Spleen (tissue), 11 donors: Measurements from ENCODE around the gene CFAP43. TPM values are rescaled to one million over a fixed set of nuclear protein-coding genes. Genes with fewer than 3 reads are reported as not detected.

ENCODE experiments used
- DNase-seq: peaks from one replicate; pipeline ENCODE4 v3.0.0-alpha.2; 2020
- H3K27ac ChIP-seq, 8 donors: fragments of 200-600 bp; sonication (generic) in 7 of 8; 1 replicate in 4 of 8; 2 replicates in 4 of 8; pipeline versions ENCODE4 v1.5.0 to v1.8.0; 2016 to 2021; ENCODE audit warnings: inconsistent platforms in 4 of 8, mild to moderate bottlenecking in 4 of 8, moderate library complexity in 1 of 8
- H3K27me3 ChIP-seq, 7 donors: fragments of 200-600 bp; sonication (generic) in 6 of 7; replicated peaks in 1 of 7; 1 replicate in 4 of 7; 2 replicates in 3 of 7; pipeline versions ENCODE4 v1.5.0 to v1.8.0; 2016 to 2021; ENCODE audit warnings: inconsistent platforms in 3 of 7, mild to moderate bottlenecking in 1 of 7
- H3K36me3 ChIP-seq, 6 donors: fragments of 200-600 bp; sonication (generic) in 5 of 6; 1 replicate in 4 of 6; 2 replicates in 2 of 6; pipeline versions ENCODE4 v1.5.0 to v1.8.0; 2016 to 2021; ENCODE audit warnings: inconsistent platforms in 2 of 6
- H3K4me1 ChIP-seq, 6 donors: fragments of 200-600 bp; sonication (generic) in 5 of 6; 1 replicate in 3 of 6; 2 replicates in 3 of 6; pipeline versions ENCODE4 v1.5.0 to v1.8.0; 2016 to 2021; ENCODE audit warnings: inconsistent platforms in 3 of 6
- H3K4me3 ChIP-seq, 8 donors: fragments of 200-600 bp; sonication (generic) in 7 of 8; 1 replicate in 4 of 8; 2 replicates in 4 of 8; pipeline versions ENCODE4 v1.5.0 to v1.8.0; 2016 to 2021; ENCODE audit warnings: inconsistent platforms in 4 of 8, mild to moderate bottlenecking in 4 of 8, moderate library complexity in 2 of 8
- H3K9me3 ChIP-seq, 8 donors: fragments of 200-600 bp; sonication (generic) in 7 of 8; 1 replicate in 4 of 8; 2 replicates in 4 of 8; pipeline versions ENCODE4 v1.5.0 to v1.8.0; 2016 to 2021; ENCODE audit warnings: inconsistent platforms in 4 of 8
- POLR2A ChIP-seq, 3 donors: fragments of 450-650 bp; IDR thresholded peaks; one replicate each; pipeline ENCODE4 v1.5.1; 2017; ENCODE audit warnings: antibody characterized with exemption in 3 of 3, mild to moderate bottlenecking in 1 of 3
- POLR2AphosphoS5 ChIP-seq, 3 donors: sonication (generic); formaldehyde crosslinking; IDR thresholded peaks; one replicate each; pipeline ENCODE4 v1.5.1; 2017; ENCODE audit warnings: antibody characterized with exemption in 3 of 3
- WGBS, 5 donors: extraction: QIAGEN DNeasy Blood & Tissue Kit in 3 of 5; methylation state at CpG; one replicate each; pipeline versions ENCODE4 v1.1.5 to v1.1.7; 2013 to 2018; 5-methylcytosine and 5-hydroxymethylcytosine counted together
- intact Hi-C: fragments of 100-400 bp; cut with DNase I; formaldehyde crosslinking; loops from one replicate; pipeline ENCODE4 v1.15.0; 2023; ENCODE audit warnings: low total_unique reads
- polyA plus RNA-seq, 3 donors: library from polyadenylated mRNA; stranded (reverse); fragments of 200-250 nt; gene quantifications; one replicate each; pipeline ENCODE4 v1.2.1, GENCODE V29; 2013
- total RNA-seq, 7 donors: library from RNA; depleted of rRNA in 3 of 7; stranded (reverse); fragments of >200 nt in 3 of 7; fragmentation: NEBNext Ultra II Directional in 4 of 7; extraction: Animal tissue kit (Norgen Biotek cat#: 25700) in 4 of 7; gene quantifications; one replicate each; pipeline versions ENCODE4 v1.1.0 to v1.2.1, GENCODE V29; 2016 to 2021
- TF ChIP-seq, protein P1 (sequence below), 11 experiments: fragments of 200-600 bp in 7 of 11; fragments of 450-650 bp in 4 of 11; sonication (generic) in 4 of 11; IDR thresholded peaks in 8 of 11; conservative IDR thresholded peaks in 3 of 11; 1 replicate in 7 of 11; 2 replicates in 4 of 11; pipeline versions ENCODE4 v1.4.0 to v1.8.0; 2016 to 2021; ENCODE audit warnings: antibody characterized with exemption in 11 of 11, inconsistent platforms in 4 of 11, mild to moderate bottlenecking in 1 of 11
- donor health status: healthy with polysubstance abuse.
- donor health status: DM: no; HTN: no; CAD: no; lungs with moderate emphysema.
- donor health status: DM: no; HTN: no; CAD: no.
- donor health status: Bipolar disorder and iron deficiency.
- donor health status: healthy.
- donor health status: DM: no; HTN: no; CAD: no.
- donor health status: DM: yes; HTN: yes; CAD: no.

Gene CFAP43
- total and polyA plus RNA-seq, 10 donors: 0.13 to 1.1 (median 0.25) TPM; not detected in 1

DNA sequence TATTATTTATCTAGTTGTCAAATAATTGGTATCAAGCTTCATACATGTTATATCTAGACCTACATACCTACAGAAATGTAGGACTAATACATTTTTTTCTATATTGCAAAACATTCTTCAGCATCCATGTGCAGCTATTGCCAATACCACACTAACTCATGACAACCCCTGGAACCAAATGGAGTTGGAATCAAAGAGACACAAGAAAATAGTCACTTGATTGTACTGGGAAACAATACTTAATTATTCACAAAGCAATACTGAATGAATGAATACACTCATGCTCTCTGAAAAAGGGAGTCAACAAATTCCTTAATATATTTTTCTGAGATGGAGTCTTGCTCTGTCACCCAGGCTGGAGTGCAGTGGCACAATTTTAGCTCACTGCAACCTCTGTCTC, 10.4 kb upstream of the CFAP43 start:
- H3K4me3 ChIP-seq: no peak overlapping the region
- H3K36me3 ChIP-seq: no peaks in the 10 kb centered on the region
- TF ChIP-seq POLR2AphosphoS5 (IDR thresholded peaks at IDR 0.05) (no peak), POLR2A (IDR thresholded peaks at IDR 0.05) (no peak)
- TF ChIP-seq, protein P1, sequence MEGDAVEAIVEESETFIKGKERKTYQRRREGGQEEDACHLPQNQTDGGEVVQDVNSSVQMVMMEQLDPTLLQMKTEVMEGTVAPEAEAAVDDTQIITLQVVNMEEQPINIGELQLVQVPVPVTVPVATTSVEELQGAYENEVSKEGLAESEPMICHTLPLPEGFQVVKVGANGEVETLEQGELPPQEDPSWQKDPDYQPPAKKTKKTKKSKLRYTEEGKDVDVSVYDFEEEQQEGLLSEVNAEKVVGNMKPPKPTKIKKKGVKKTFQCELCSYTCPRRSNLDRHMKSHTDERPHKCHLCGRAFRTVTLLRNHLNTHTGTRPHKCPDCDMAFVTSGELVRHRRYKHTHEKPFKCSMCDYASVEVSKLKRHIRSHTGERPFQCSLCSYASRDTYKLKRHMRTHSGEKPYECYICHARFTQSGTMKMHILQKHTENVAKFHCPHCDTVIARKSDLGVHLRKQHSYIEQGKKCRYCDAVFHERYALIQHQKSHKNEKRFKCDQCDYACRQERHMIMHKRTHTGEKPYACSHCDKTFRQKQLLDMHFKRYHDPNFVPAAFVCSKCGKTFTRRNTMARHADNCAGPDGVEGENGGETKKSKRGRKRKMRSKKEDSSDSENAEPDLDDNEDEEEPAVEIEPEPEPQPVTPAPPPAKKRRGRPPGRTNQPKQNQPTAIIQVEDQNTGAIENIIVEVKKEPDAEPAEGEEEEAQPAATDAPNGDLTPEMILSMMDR (IDR thresholded peaks at IDR 0.05 in 8 of 11, conservative IDR thresholded peaks at IDR 0.05 in 3 of 11): no peak
- DNase-seq: no peak
- peaks cover 0 to 5% (median 0%) of the 10 kb centered on the region in 8 donors for H3K9me3 ChIP-seq
- H3K27ac ChIP-seq: no peak overlapping the region
- intact Hi-C loops: no loop called here
- peaks cover 0 to 9% (median 0%) of the 10 kb centered on the region in 6 donors for H3K4me1 ChIP-seq
- H3K27me3 ChIP-seq: no peaks in the 10 kb centered on the region

DNA sequence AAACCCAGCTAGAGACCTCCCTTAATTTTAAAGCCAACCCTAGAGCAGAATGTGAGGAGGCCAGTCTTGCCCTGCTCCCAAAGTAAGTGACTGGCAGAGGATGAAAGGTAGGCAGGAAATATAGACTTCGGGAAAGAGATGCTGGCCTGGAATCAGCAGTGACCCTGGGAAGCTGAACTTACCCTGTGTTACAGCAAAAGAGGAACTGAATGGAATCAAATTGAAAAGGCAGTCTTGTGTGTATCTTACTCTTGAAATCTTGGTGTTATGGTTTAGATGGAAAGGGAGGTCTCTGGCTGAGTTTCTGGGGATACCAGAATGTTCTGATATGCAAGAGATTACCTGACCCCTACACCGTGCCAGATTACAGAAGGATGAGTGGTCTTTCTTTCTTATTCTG, 7.9 kb upstream of the CFAP43 start:
- TF ChIP-seq, protein P1 (IDR thresholded peaks at IDR 0.05 in 8 of 11, conservative IDR thresholded peaks at IDR 0.05 in 3 of 11): no peak
- TF ChIP-seq POLR2AphosphoS5 (IDR thresholded peaks at IDR 0.05) (no peak), POLR2A (IDR thresholded peaks at IDR 0.05) (no peak)
- Histone ChIP-seq H3K27ac (no peak overlapping the region), H3K4me3 (no peak overlapping the region), H3K9me3 (peaks cover 0 to 9% (median 5%) of the 10 kb centered on the region in 8 donors), H3K4me1 (no peaks in the 10 kb centered on the region), H3K27me3 (no peaks in the 10 kb centered on the region), H3K36me3 (no peaks in the 10 kb centered on the region)
- DNase-seq: no peak
- 38 to 61% (median 45%) methylated on average over 2 of the region's 2 CpGs for WGBS, 5 donors
- intact Hi-C loops: no loop called here

DNA sequence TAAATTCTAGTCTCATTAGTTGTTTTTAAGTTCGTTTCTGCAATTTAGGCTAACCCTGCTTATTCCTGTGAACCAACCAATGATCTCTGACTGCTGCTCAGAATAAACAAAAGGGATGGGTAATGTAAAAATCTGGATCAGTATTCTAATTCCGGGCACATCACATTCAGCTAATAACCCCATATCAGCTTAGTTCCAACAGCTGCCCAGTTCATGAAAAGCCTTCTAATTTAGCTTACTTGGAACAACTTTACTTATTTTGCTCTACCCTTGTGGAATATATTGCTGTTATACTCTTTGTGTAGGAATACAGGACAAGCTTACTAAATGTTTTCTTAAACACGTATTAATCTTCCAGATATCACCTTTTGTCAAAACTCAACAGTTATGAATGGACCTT, 3.6 kb upstream of the CFAP43 start:
- Histone ChIP-seq H3K4me3 (no peak overlapping the region), H3K4me1 (peaks cover 4 to 21% (median 13%) of the 10 kb centered on the region in 6 donors), H3K36me3 (no peaks in the 10 kb centered on the region), H3K9me3 (peaks cover 0 to 22% (median 14%) of the 10 kb centered on the region in 8 donors), H3K27ac (no peak overlapping the region), H3K27me3 (peaks cover 0 to 22% (median 0%) of the 10 kb centered on the region in 7 donors)
- intact Hi-C loops: no loop called here
- 76 to 91% (median 80%) methylated on average over 3 of the region's 3 CpGs for WGBS, 5 donors
- no peak for DNase-seq
- TF ChIP-seq, protein P1 (IDR thresholded peaks at IDR 0.05 in 8 of 11, conservative IDR thresholded peaks at IDR 0.05 in 3 of 11): no peak
- TF ChIP-seq POLR2AphosphoS5 (IDR thresholded peaks at IDR 0.05): no peak
- no peak for TF ChIP-seq POLR2A (IDR thresholded peaks at IDR 0.05)

DNA sequence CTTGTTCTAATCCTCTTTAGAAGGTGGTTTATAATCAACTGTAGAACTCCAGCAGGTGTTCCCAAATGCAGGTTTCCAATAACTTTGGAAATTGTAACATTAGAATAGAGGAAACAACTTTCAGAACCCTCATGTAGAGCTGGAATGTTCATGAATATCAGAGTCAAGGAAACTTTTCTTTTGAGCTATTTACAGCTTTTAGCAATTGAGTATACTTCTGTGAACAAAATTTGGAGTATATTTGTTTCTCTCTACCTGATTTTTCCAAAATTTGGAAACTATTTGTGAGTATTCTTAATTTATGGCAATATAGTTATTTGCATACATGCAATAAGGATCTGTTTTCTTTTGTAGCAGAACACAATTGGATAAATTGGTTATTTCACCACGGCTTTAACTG, 2.8 kb upstream of the CFAP43 start:
- peaks cover 0 to 22% (median 14%) of the 10 kb centered on the region in 8 donors for H3K9me3 ChIP-seq
- no peak for TF ChIP-seq POLR2A (IDR thresholded peaks at IDR 0.05)
- TF ChIP-seq, protein P1 (IDR thresholded peaks at IDR 0.05 in 8 of 11, conservative IDR thresholded peaks at IDR 0.05 in 3 of 11): no peak
- no peak for TF ChIP-seq POLR2AphosphoS5 (IDR thresholded peaks at IDR 0.05)
- intact Hi-C loops: no loop called here
- no peak for DNase-seq
- H3K4me3 ChIP-seq: no peak overlapping the region
- H3K36me3 ChIP-seq: no peaks in the 10 kb centered on the region
- H3K4me1 ChIP-seq: peaks cover 4 to 21% (median 13%) of the 10 kb centered on the region in 6 donors
- peaks cover 0 to 29% (median 0%) of the 10 kb centered on the region in 7 donors for H3K27me3 ChIP-seq
- 78 to 92% (median 84%) methylated on average over 1 of the region's 1 CpG for WGBS, 5 donors
- no peak overlapping the region for H3K27ac ChIP-seq
